ENCODE data around the gene PSMB10. TPM values are rescaled to one million over a fixed set of nuclear protein-coding genes. Genes with fewer than 3 reads are reported as not detected.

The PSMB10 gene
- 10 to 100 TPM; 16.2 to 26.7 TPM for total RNA-seq

DNA sequence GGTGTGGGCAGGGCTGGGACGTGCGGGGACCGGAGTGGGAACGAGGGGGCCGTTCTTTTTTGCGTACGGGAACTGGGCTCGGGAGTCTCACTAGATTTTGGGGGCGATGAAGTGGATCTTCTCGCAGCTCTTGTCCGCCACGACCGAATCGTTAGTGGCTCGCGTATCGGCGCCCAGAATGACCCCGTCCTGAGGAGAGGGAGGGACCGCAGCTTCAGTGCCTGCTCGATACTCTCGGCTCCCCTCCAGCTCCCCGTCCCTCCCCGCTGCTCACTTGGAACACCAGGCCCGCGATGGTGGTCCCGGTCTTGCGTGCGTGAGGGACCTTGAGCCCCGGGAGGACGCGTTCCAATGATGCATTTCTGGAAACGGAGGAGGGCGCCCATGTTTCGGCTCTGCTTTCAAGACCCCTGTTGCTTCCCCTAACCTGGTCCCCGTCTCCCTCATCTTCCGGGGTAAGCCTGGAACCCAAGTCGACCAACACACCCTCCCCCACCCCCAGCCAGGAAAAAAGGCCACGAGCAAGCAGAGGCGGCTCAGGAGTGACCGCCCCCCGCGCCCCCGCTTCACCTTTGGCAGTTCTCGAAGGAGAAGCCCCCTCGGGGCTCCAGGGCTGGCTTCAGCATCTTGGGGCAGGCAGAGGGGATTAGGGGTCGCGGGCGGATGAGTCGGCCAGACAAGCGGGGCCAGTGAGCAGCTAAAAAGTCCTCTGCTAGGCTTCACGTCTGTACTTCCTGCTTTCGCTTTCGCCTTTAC lies at the start of gene PSMB10:
Gene PSMB10, minus strand, starts transcription at position 727 of the 756 bp plus-strand sequence. Its CDS starts 101 bp downstream, at position 626.
- DNase-seq, result peak in 3 of 4 donors; percentile 60 to 62 (median 60)
- intact Hi-C loops (cut with DNase I), result no loop called here

DNA sequence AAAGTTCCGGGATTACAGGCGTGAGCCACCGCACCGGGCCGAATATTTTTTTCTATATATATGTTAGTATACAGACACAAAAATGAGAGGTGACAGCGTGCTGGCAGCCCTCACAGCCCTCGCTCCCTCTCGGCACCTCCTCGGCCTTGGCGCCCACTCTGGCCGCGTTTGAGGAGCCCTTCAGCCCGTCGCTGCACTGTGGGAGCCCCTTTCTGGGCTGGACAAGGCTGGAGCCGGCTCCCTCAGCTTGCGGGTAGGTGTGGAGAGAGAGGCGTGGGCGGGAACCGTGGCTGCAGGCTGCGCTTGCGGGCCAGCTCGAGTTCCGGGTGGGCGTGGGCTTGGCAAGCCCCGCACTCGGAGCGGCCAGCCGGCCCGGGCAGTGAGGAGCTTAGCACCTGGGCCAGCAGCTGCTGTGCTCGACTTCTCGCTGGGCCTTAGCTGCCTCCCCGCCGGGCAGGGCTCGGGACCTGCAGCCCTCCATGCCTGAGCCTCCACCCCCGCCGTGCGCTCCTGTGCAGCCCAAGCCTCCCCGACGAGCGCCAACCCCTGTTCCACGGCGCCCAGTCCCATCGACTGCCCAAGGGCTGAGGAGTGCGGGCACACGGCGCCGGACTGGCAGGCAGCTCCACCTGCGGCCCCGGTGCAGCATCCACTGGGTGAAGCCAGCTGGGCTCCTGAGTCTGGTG lies 45.5 kb upstream of the PSMB10 start:
- no peaks in the 10 kb centered on the region for H3K27me3 ChIP-seq

More for the DNA sequence above, at the start of gene PSMB10:
- Histone ChIP-seq H3K4me3 (peak within 1 kb of the TSS; percentile 72 to 87), H3K4me1 (peaks cover 60% of the 10 kb centered on the region), H3K9me3 (no peaks in the 10 kb centered on the region), H3K27me3 (no peaks in the 10 kb centered on the region), H3K27ac (peak within 1 kb of the TSS; percentile 81 to 97 (median 88)), H3K36me3 (replicated peaks in 1 of 2; ENCODE audit: insufficient read depth in 1 of 2, low read depth in 2 of 2) (no peaks in the 10 kb centered on the region)
- 0 to 1% methylated on average over 14 to 54 of the region's 54 CpGs for WGBS, 2 donors
- peak; percentile 16 for ATAC-seq
- TF ChIP-seq, protein P1, sequence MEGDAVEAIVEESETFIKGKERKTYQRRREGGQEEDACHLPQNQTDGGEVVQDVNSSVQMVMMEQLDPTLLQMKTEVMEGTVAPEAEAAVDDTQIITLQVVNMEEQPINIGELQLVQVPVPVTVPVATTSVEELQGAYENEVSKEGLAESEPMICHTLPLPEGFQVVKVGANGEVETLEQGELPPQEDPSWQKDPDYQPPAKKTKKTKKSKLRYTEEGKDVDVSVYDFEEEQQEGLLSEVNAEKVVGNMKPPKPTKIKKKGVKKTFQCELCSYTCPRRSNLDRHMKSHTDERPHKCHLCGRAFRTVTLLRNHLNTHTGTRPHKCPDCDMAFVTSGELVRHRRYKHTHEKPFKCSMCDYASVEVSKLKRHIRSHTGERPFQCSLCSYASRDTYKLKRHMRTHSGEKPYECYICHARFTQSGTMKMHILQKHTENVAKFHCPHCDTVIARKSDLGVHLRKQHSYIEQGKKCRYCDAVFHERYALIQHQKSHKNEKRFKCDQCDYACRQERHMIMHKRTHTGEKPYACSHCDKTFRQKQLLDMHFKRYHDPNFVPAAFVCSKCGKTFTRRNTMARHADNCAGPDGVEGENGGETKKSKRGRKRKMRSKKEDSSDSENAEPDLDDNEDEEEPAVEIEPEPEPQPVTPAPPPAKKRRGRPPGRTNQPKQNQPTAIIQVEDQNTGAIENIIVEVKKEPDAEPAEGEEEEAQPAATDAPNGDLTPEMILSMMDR (IDR thresholded peaks at IDR 0.05), result no peak
- TF ChIP-seq POLR2A (IDR thresholded peaks at IDR 0.05), result peak in 2 of 3 donors; percentile 57 to 68

DNA sequence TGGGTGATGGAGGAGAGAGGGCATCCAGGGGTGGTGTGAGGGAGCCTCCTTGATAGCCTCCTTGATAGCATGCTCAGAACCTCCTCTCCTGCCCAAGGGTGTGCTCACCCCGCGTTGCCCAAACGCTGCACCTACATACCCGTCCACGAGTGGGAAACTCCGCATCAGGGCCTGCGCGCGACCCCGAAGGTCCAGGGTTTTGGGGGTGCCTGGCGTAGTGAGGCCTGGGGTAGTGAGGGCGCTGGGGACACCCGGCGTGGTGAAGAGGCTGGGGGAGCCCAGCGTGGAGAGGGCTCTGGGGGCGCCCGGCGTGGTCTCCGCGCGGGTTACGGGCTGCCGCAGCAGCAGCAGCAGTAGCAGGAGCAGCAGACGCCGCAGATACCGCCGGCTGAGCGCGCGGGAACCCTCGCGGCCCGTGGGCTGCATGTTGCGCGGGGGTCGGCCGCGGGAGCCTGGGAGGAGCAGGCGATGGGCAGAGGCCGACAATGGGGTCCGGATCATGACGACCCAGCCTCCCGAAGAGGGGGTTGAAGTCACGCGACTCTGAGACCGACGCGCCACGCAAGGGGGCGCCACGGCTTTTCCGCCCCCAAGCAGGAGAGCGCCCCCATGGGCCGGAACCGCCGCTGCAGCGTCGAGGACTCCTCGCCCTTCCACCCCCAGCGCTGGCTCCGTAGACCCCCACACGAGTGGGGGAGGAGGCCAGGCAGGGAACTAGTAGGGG lies 43.5 kb upstream of the PSMB10 start, which contains the start of gene DPEP3:
Gene DPEP3, minus strand, starts transcription at position 545 of the 724 bp plus-strand sequence. Its CDS starts 119 bp downstream, at position 426.
- 54 to 70% methylated on average over 14 to 42 of the region's 62 CpGs for WGBS, 2 donors
- Histone ChIP-seq H3K4me3 (no peak within 1 kb of the TSS), H3K36me3 (replicated peaks in 1 of 2; ENCODE audit: insufficient read depth in 1 of 2, low read depth in 2 of 2) (no peaks in the 10 kb centered on the region), H3K4me1 (peaks cover 3% of the 10 kb centered on the region), H3K27me3 (no peaks in the 10 kb centered on the region), H3K9me3 (no peaks in the 10 kb centered on the region), H3K27ac (no peak within 1 kb of the TSS)
- TF ChIP-seq POLR2A (IDR thresholded peaks at IDR 0.05), result no peak
- TF ChIP-seq, protein P1 (IDR thresholded peaks at IDR 0.05), result peak in 3 of 7 experiments; percentile 9 to 21 (median 19)
- ATAC-seq (no peak), DNase-seq (no peak)
- intact Hi-C loops (cut with DNase I), result no loop called here

More for the DNA sequence above, 45.5 kb upstream of the PSMB10 start:
- WGBS, 2 donors, result 92 to 97% methylated on average over 25 to 45 of the region's 49 CpGs
- Histone ChIP-seq H3K36me3 (replicated peaks in 1 of 2; ENCODE audit: insufficient read depth in 1 of 2, low read depth in 2 of 2) (no peaks in the 10 kb centered on the region), H3K27ac (no peak overlapping the region), H3K4me1 (peaks cover 3% of the 10 kb centered on the region), H3K4me3 (no peak overlapping the region), H3K9me3 (no peaks in the 10 kb centered on the region)
- DNase-seq, result no peak
- ATAC-seq, result no peak
- intact Hi-C loops (cut with DNase I), result no loop called here
- TF ChIP-seq POLR2A (IDR thresholded peaks at IDR 0.05), result no peak
- TF ChIP-seq, protein P1 (IDR thresholded peaks at IDR 0.05), result no peak

DNA sequence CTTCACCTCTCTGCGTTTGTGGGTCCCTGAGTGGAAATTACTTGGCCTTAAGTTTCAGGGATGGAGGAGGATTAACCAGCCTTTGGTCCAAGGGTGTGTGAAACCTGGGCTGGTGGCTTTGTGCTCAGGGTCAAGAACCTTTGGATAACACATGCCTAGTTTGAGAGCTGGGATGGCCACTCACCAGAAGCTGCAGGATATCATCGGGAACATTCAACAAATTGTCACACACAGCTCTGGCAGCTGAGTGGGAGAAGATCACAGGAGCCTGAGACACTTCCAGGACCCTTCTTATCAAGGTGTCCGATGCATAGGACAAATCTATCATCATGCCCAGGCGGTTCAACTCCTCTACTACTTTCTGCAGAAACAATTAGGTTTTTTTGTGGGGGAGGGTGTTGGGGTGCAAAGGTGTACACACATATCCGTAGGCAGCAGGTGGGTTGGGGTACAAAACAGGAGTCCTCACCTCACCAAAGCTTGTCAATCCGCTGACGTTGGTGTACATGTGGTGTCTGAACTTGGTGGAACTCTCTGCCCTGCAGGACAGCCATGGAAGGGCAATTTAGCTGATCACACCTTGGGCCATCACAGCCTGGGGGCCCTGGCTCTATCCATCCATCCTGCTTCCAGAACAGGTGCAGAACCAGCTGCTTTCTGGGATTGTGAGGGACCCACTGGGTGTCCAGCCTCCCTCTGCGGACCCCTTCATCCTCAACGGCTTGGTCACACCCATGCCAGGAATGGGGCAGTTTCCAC lies 41.0 kb upstream of the PSMB10 start:
- Histone ChIP-seq H3K4me3 (no peak overlapping the region), H3K4me1 (no peaks in the 10 kb centered on the region), H3K9me3 (no peaks in the 10 kb centered on the region), H3K27me3 (no peaks in the 10 kb centered on the region), H3K27ac (no peak overlapping the region), H3K36me3 (replicated peaks in 1 of 2; ENCODE audit: insufficient read depth in 1 of 2, low read depth in 2 of 2) (no peaks in the 10 kb centered on the region)
- intact Hi-C loops (cut with DNase I), result no loop called here
- DNase-seq (no peak), ATAC-seq (no peak)
- TF ChIP-seq, protein P1 (IDR thresholded peaks at IDR 0.05), result no peak
- TF ChIP-seq POLR2A (IDR thresholded peaks at IDR 0.05), result no peak
- WGBS, 2 donors, result 67 to 79% methylated on average over 7 to 9 of the region's 9 CpGs

All from body of pancreas (tissue), 4 donors.